Superior temporal gyrus (tissue), 1 donor: ENCODE data around the gene HBS1L.

Experiments used
- DNase-seq: peaks from one replicate; pipeline ENCODE4 v3.0.0-alpha.2; 2016; ENCODE audit errors: extremely low spot score

HBS1L gene

GRCh38 chr6:135054569-135055498 is at the start of gene HBS1L:
Gene HBS1L (minus strand): TSS chr6:135054822. CDS start chr6:135054691, 131 bp downstream.
- DNase-seq, result peak; percentile 98

GRCh38 chr6:135104199-135104598 is 49.6 kb upstream of the HBS1L start:
- DNase-seq, result no peak

GRCh38 chr6:135102191-135102590 is 47.6 kb upstream of the HBS1L start:
- DNase-seq, result no peak

- DNase-seq, result no peak
Observed at GRCh38 chr6:135097172-135097571, 42.5 kb upstream of the HBS1L start.

- no peak for DNase-seq
Observed at GRCh38 chr6:135096403-135097130, 41.9 kb upstream of the HBS1L start.

GRCh38 chr6:135095716-135096115 is 41.1 kb upstream of the HBS1L start:
- no peak for DNase-seq

- DNase-seq, result no peak
Observed at GRCh38 chr6:135094403-135094821, 39.8 kb upstream of the HBS1L start.

GRCh38 chr6:135093578-135093977 is 39.0 kb upstream of the HBS1L start:
- no peak for DNase-seq

- no peak for DNase-seq
Observed at GRCh38 chr6:135092724-135093123, 38.1 kb upstream of the HBS1L start.

GRCh38 chr6:135090819-135091218 is 36.2 kb upstream of the HBS1L start:
- DNase-seq, result no peak

- no peak for DNase-seq
Observed at GRCh38 chr6:135089901-135090300, 35.3 kb upstream of the HBS1L start.

- no peak for DNase-seq
Observed at GRCh38 chr6:135088818-135089809, 34.5 kb upstream of the HBS1L start.

GRCh38 chr6:135088281-135088680 is 33.7 kb upstream of the HBS1L start:
- no peak for DNase-seq

- DNase-seq, result no peak
Observed at GRCh38 chr6:135087803-135088202, 33.2 kb upstream of the HBS1L start.

GRCh38 chr6:135087403-135087802 is 32.8 kb upstream of the HBS1L start:
- DNase-seq, result no peak

GRCh38 chr6:135086414-135086764 is 31.8 kb upstream of the HBS1L start:
- DNase-seq, result no peak

GRCh38 chr6:135085700-135086413 is 31.2 kb upstream of the HBS1L start:
- DNase-seq, result no peak

- no peak for DNase-seq
Observed at GRCh38 chr6:135084916-135085269, 30.3 kb upstream of the HBS1L start.

- DNase-seq, result no peak
Observed at GRCh38 chr6:135084001-135084915, 29.6 kb upstream of the HBS1L start.

- DNase-seq, result no peak
Observed at GRCh38 chr6:135081966-135082365, 27.3 kb upstream of the HBS1L start.
